Measurements from ENCODE around the gene CTNNA1. TPM values are rescaled to one million over a fixed set of nuclear protein-coding genes. Genes with fewer than 3 reads are reported as not detected.

The CTNNA1 gene
- total and polyA plus RNA-seq, 9 of the 15 experiments (the other 6 are each of a cell fraction or from before 2014, with no cell fraction given), result 29.6 to 117 (median 89.1) TPM

GRCh38 chr5:138930371-138931097 lies 177.3 kb downstream of the CTNNA1 start (continued):
- TF ChIP-seq CHD7 (IDR thresholded peaks at IDR 0.05; ENCODE audit: low read depth, low read length) (no peak), NONO (IDR thresholded peaks at IDR 0.05; ENCODE audit: low read depth in 2 of 2, low read length in 1 of 2) (no peak), ZNF592 (IDR thresholded peaks at IDR 0.05) (no peak), ERF (CRISPR knock-in tag; IDR thresholded peaks at IDR 0.05) (no peak), SAP30 (IDR thresholded peaks at IDR 0.05; ENCODE audit: borderline replicate concordance, insufficient read depth, low read depth, low read length, poor library complexity, severe bottlenecking) (no peak), TCFL5 (CRISPR knock-in tag; conservative IDR thresholded peaks at IDR 0.05) (no peak), E2F4 (CRISPR knock-in tag; IDR thresholded peaks at IDR 0.05; ENCODE audit: low read depth) (no peak), MTF1 (CRISPR knock-in tag; IDR thresholded peaks at IDR 0.05; ENCODE audit: borderline replicate concordance) (no peak), NFATC3 (IDR thresholded peaks at IDR 0.05) (no peak)

Measured in K562 (cell line).